PFSK-1 (cell line): ENCODE measurements around the gene LAMB4.

Experiments used
- FOXP2 ChIP-seq: optimal IDR thresholded peaks from 2 replicates; pipeline ENCODE3; 2011; ENCODE audit warnings: borderline replicate concordance, control low read depth, inconsistent platforms; ENCODE audit not compliant: insufficient read depth; ENCODE audit errors: extremely low read length, extremely low read depth
- POLR2AphosphoS5 ChIP-seq: IDR thresholded peaks from 2 replicates; pipeline ENCODE4 v1.6.1; 2012; ENCODE audit warnings: low read depth, mild to moderate bottlenecking, control low read depth, low read length, moderate library complexity
- REST ChIP-seq, 2 experiments: IDR thresholded peaks; 2 replicates each; pipeline versions ENCODE4 v1.6.1 to v1.8.0; 2011 to 2012; ENCODE audit warnings: low read depth in 2 of 2, low read length in 2 of 2, control low read depth in 1 of 2, inconsistent platforms in 1 of 2, mild to moderate bottlenecking in 1 of 2, moderate library complexity in 1 of 2; ENCODE audit not compliant: insufficient read depth in 1 of 2
- SIN3A ChIP-seq: IDR thresholded peaks from 2 replicates; pipeline ENCODE4 v1.6.1; 2012; ENCODE audit warnings: mild to moderate bottlenecking, low read length, moderate library complexity, borderline replicate concordance; ENCODE audit not compliant: insufficient read depth
- TAF1 ChIP-seq: IDR thresholded peaks from 2 replicates; pipeline ENCODE4 v1.6.1; 2012; ENCODE audit warnings: low read length, control low read depth, borderline replicate concordance; ENCODE audit not compliant: insufficient read depth

LAMB4 gene

DNA sequence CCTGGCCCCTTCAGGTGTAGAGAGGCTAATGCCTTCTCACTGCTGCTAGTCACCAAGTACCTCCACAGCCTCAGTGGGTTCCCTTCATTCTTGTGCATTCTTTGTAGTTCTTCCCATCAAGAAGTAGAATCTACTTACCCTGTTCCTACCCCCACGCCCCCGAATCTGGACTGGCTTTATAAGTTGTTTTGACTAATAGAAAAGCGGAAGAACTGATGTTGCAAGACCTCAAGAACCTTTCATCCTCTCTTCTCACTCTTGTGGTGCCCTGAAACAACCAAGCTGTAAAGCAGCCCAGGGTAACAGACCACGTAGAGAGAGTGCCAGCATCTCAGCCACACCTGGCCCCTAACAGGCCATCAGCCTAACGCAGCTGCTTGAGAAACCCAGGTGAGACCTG, 104.0 kb downstream of the LAMB4 start:
- TF ChIP-seq TAF1: no peak
- TF ChIP-seq POLR2AphosphoS5: no peak
- TF ChIP-seq REST (IDR thresholded peaks at IDR 0.05; ENCODE audit: insufficient read depth in 1 of 2, low read depth in 2 of 2, low read length in 2 of 2): no peak
- no peak for TF ChIP-seq FOXP2
- TF ChIP-seq SIN3A: no peak

GRCh38 chr7:108024538-108024937, 105.6 kb downstream of the LAMB4 start:
- TF ChIP-seq TAF1: no peak
- no peak for TF ChIP-seq SIN3A
- TF ChIP-seq FOXP2: no peak
- no peak for TF ChIP-seq POLR2AphosphoS5
- TF ChIP-seq REST (IDR thresholded peaks at IDR 0.05; ENCODE audit: insufficient read depth in 1 of 2, low read depth in 2 of 2, low read length in 2 of 2): no peak

DNA sequence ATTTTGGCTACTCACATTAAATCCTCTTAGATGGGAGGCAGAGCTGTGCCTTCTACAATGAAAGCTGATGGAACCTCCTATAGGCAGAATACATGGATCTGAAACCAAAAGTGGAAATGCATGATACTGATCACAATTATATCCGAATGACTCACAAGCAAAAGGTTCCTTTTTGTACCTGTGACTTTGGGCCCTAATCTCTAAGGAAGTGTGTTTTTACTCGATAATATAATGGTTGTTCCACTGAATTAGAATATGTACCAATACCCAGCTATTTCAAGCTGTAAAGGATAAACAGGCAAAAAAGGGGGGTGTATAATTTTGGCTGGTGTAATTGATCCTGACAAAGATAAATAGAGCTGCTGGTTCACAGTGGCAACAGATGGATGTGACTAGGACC, 109.6 kb downstream of the LAMB4 start:
- TF ChIP-seq TAF1 (no peak), FOXP2 (no peak), POLR2AphosphoS5 (no peak), REST (IDR thresholded peaks at IDR 0.05; ENCODE audit: insufficient read depth in 1 of 2, low read depth in 2 of 2, low read length in 2 of 2) (no peak), SIN3A (no peak)

DNA sequence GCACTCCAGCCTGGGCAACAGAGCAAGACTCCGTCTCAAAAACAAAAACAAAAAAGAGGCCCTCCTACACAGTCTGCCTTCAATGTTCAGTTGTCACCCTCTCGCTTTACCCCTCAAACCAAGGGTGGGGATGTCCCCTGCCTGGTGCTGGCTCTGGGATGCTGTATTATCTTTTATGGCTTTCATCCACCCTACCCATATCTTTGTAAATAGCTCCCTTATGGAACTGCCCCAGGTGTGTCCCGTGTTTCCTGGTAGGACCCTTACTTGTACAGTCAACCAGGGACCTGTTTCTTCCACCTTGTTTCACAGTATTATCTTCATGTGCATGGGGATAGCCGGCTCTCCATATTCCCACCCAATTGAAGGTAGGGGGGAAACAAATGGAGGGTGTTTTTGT, 111.5 kb downstream of the LAMB4 start:
- TF ChIP-seq TAF1: no peak
- TF ChIP-seq REST (IDR thresholded peaks at IDR 0.05; ENCODE audit: insufficient read depth in 1 of 2, low read depth in 2 of 2, low read length in 2 of 2): no peak

- no peak for TF ChIP-seq TAF1
- TF ChIP-seq POLR2AphosphoS5: no peak
- no peak for TF ChIP-seq FOXP2
- TF ChIP-seq REST (IDR thresholded peaks at IDR 0.05; ENCODE audit: insufficient read depth in 1 of 2, low read depth in 2 of 2, low read length in 2 of 2): no peak
- no peak for TF ChIP-seq SIN3A
Observed at GRCh38 chr7:108017776-108018151, 112.4 kb downstream of the LAMB4 start.
